ENCODE results near the gene AFF2.

The AFF2 gene

DNA sequence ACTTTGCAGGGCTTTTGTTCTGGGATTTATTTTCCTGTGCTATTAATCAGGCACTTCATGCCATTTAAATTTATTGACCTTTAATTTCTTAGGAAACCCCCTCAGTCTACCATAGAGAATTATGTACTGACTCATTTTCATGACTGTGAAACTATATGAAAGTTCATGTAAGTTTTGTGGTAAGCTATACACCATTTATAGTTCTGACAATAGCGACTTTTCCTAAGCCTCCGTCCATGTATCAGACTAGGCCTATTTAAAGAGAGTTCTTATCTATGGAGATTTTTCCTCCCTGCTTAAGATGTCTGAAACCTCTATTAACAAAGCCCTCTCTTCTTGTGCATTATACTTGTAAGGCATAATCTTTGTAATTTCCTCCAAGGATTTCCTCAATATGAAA, 111.6 kb downstream of the AFF2 start:
- Histone ChIP-seq H3K36me3 (ENCODE audit: low read depth) (no peaks in the 10 kb centered on the region), H3K4me3 (ENCODE audit: severe bottlenecking) (no peak overlapping the region), H3K27me3 (ENCODE audit: insufficient read depth, poor library complexity, severe bottlenecking) (no peaks in the 10 kb centered on the region), H3K4me1 (ENCODE audit: insufficient read depth, poor library complexity, severe bottlenecking) (no peaks in the 10 kb centered on the region), H3K27ac (ENCODE audit: poor library complexity, severe bottlenecking) (no peak overlapping the region), H3K9me3 (ENCODE audit: severe bottlenecking) (no peaks in the 10 kb centered on the region)
- TF ChIP-seq, protein P1, sequence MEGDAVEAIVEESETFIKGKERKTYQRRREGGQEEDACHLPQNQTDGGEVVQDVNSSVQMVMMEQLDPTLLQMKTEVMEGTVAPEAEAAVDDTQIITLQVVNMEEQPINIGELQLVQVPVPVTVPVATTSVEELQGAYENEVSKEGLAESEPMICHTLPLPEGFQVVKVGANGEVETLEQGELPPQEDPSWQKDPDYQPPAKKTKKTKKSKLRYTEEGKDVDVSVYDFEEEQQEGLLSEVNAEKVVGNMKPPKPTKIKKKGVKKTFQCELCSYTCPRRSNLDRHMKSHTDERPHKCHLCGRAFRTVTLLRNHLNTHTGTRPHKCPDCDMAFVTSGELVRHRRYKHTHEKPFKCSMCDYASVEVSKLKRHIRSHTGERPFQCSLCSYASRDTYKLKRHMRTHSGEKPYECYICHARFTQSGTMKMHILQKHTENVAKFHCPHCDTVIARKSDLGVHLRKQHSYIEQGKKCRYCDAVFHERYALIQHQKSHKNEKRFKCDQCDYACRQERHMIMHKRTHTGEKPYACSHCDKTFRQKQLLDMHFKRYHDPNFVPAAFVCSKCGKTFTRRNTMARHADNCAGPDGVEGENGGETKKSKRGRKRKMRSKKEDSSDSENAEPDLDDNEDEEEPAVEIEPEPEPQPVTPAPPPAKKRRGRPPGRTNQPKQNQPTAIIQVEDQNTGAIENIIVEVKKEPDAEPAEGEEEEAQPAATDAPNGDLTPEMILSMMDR (IDR thresholded peaks at IDR 0.05; ENCODE audit: poor library complexity, severe bottlenecking): no peak
- no peak for ATAC-seq (ENCODE audit: low read depth)
- no peak for DNase-seq (ENCODE audit: low spot score)

DNA sequence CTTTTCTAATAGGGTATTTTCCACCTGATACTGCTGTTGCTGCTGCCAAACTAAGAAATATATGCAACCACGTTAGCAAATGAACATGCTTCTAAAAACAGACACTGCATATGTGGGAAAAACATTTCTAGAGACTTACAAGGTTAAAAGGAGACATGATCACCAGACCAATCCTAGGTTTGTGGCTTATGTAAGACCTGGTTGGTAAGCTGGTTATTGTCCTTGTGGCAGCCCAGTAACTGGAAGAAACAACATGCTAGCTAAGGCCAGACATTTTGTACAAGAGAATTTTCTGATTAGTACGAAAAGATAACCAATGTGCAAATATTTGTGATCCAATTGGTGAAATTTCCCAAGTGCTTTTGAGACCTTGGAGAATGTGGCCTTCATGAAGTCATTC, 112.0 kb downstream of the AFF2 start:
- Histone ChIP-seq H3K27me3 (ENCODE audit: insufficient read depth, poor library complexity, severe bottlenecking) (no peaks in the 10 kb centered on the region), H3K4me1 (ENCODE audit: insufficient read depth, poor library complexity, severe bottlenecking) (no peaks in the 10 kb centered on the region), H3K9me3 (ENCODE audit: severe bottlenecking) (no peaks in the 10 kb centered on the region), H3K4me3 (ENCODE audit: severe bottlenecking) (no peak overlapping the region), H3K36me3 (ENCODE audit: low read depth) (no peaks in the 10 kb centered on the region), H3K27ac (ENCODE audit: poor library complexity, severe bottlenecking) (no peak overlapping the region)
- TF ChIP-seq, protein P1 (IDR thresholded peaks at IDR 0.05; ENCODE audit: poor library complexity, severe bottlenecking): no peak
- ATAC-seq (ENCODE audit: low read depth) (no peak), DNase-seq (ENCODE audit: low spot score) (no peak)

DNA sequence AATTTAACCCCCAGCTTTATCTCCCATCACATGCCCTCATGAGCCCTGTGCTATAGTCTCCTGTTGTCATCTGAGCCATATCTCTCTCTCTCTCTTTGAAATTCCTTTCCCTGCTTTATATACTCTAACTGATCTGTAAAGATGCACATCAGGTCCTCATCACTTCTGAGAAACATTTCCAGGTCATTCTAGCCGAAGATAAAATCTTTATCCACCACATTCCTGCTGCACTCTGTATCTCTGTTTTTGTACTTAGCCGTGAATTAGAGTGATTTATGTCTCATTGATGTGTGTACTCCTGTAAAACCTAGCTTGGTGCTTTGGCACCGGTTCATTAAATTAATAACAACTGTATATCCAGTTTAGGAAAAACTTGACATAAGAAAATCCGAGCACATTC, 113.2 kb downstream of the AFF2 start:
- TF ChIP-seq, protein P1 (IDR thresholded peaks at IDR 0.05; ENCODE audit: poor library complexity, severe bottlenecking): no peak

DNA sequence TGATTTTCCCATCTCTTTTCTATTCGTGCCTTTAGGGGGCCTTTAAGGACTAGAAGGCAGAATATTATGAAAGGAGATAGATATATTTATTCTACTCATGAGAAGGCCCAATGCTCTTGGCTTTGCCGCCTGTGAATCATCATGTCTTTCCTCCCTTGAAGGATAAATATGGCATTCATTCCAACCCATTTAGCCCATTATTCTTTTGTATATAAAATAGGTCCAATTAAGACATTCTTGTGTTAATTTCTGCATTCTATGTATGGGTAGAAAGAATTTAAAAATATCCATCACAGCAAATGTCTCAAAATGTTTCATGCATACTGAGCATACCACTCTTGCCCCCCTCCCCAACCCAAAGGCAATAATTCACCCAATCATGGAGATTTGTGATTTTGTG, 115.1 kb downstream of the AFF2 start:
- no peaks in the 10 kb centered on the region for H3K27me3 ChIP-seq (ENCODE audit: insufficient read depth, poor library complexity, severe bottlenecking)
- no peak overlapping the region for H3K4me3 ChIP-seq (ENCODE audit: severe bottlenecking)
- no peaks in the 10 kb centered on the region for H3K4me1 ChIP-seq (ENCODE audit: insufficient read depth, poor library complexity, severe bottlenecking)
- TF ChIP-seq, protein P1 (IDR thresholded peaks at IDR 0.05; ENCODE audit: poor library complexity, severe bottlenecking): no peak
- DNase-seq (ENCODE audit: low spot score) (no peak), ATAC-seq (ENCODE audit: low read depth) (no peak)
- no peak overlapping the region for H3K27ac ChIP-seq (ENCODE audit: poor library complexity, severe bottlenecking)
- no peaks in the 10 kb centered on the region for H3K9me3 ChIP-seq (ENCODE audit: severe bottlenecking)
- no peaks in the 10 kb centered on the region for H3K36me3 ChIP-seq (ENCODE audit: low read depth)

More for the DNA sequence above, 113.2 kb downstream of the AFF2 start:
- H3K27me3 ChIP-seq (ENCODE audit: insufficient read depth, poor library complexity, severe bottlenecking): no peaks in the 10 kb centered on the region
- DNase-seq (ENCODE audit: low spot score): no peak
- H3K27ac ChIP-seq (ENCODE audit: poor library complexity, severe bottlenecking): no peak overlapping the region
- no peak overlapping the region for H3K4me3 ChIP-seq (ENCODE audit: severe bottlenecking)
- no peaks in the 10 kb centered on the region for H3K36me3 ChIP-seq (ENCODE audit: low read depth)
- no peaks in the 10 kb centered on the region for H3K9me3 ChIP-seq (ENCODE audit: severe bottlenecking)
- ATAC-seq (ENCODE audit: low read depth): no peak
- no peaks in the 10 kb centered on the region for H3K4me1 ChIP-seq (ENCODE audit: insufficient read depth, poor library complexity, severe bottlenecking)

DNA sequence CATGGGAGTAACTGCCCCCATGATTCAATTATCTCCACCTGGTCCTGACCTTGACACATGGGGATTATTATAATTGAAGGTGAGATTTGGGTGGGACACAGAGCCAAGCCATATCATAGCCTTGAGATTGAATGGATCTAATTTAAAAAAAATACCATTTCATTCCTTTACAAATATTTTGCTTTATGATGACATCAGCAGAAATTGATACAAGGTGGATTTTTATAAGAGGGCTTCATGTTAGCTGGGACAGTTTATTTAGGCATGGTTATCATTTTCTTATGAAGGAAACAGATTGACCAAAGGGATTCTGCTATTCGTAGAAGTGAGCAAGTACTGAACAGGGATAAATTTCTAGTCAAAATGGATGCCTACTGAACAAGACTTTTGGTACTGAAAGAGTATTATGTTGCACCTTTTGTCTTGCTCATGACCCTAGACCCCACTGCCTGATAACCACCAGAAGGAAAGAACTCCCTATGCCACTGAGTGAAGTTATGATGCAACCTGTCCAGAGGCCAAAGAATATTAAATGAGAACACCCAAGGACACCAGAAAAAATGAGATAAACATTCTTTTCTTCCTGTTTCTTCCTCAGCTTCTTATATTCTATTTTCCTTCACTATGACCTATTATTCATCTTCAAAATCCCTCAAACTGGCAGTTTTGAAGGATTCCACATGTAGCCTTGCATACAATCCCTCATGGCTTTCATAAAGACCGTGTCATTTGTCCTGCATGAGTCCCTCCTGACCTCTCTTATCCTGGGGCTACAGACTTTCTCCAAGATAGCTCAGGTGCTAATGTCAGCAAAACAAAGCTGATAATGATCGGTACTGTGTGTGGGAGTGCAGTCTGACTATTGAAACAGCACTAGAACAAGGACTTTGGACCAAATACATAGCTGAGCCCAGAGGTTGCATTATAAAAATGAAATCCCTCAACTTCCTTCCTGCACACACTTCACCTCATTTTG, 118.3 kb downstream of the AFF2 start:
- no peaks in the 10 kb centered on the region for H3K36me3 ChIP-seq (ENCODE audit: low read depth)
- H3K27ac ChIP-seq (ENCODE audit: poor library complexity, severe bottlenecking): no peak overlapping the region
- no peak overlapping the region for H3K4me3 ChIP-seq (ENCODE audit: severe bottlenecking)
- H3K9me3 ChIP-seq (ENCODE audit: severe bottlenecking): no peaks in the 10 kb centered on the region
- no peaks in the 10 kb centered on the region for H3K4me1 ChIP-seq (ENCODE audit: insufficient read depth, poor library complexity, severe bottlenecking)
- DNase-seq (ENCODE audit: low spot score) (no peak), ATAC-seq (ENCODE audit: low read depth) (no peak)
- no peaks in the 10 kb centered on the region for H3K27me3 ChIP-seq (ENCODE audit: insufficient read depth, poor library complexity, severe bottlenecking)
- TF ChIP-seq, protein P1 (IDR thresholded peaks at IDR 0.05; ENCODE audit: poor library complexity, severe bottlenecking): no peak

Data from RWPE2 (cell line).